H9 (cell line): ENCODE data around the gene UBTF. TPM values are rescaled to one million over a fixed set of nuclear protein-coding genes. Genes with fewer than 3 reads are reported as not detected.

ENCODE experiments used
- DNase-seq: peaks from one replicate; pipeline ENCODE4 v3.0.0-alpha.2; 2017
- H2AFZ ChIP-seq: one replicate; pipeline ENCODE4 v1.6.1; 2013; ENCODE audit warnings: mild to moderate bottlenecking, low read length, control low read depth, moderate library complexity
- H2AK5ac ChIP-seq: 2 replicates; pipeline ENCODE4 v1.6.1; 2013; ENCODE audit warnings: low read length, control low read depth, mixed read lengths; ENCODE audit not compliant: insufficient read length
- H2BK120ac ChIP-seq: one replicate; pipeline ENCODE4 v1.6.1; 2013; ENCODE audit warnings: low read depth, mild to moderate bottlenecking, low read length, control low read depth, inconsistent platforms; ENCODE audit not compliant: poor library complexity, severe bottlenecking
- H2BK12ac ChIP-seq: 2 replicates; pipeline ENCODE4 v1.6.1; 2013; ENCODE audit warnings: low read length, control low read depth, mixed read lengths, low read depth; ENCODE audit not compliant: insufficient read length
- H2BK15ac ChIP-seq: 2 replicates; pipeline ENCODE4 v1.6.1; 2013; ENCODE audit warnings: low read depth, low read length, control low read depth
- H2BK20ac ChIP-seq: one replicate; pipeline ENCODE4 v1.6.1; 2013; ENCODE audit warnings: low read depth, mild to moderate bottlenecking, low read length, control low read depth, inconsistent platforms; ENCODE audit not compliant: poor library complexity, severe bottlenecking
- H2BK5ac ChIP-seq: 2 replicates; pipeline ENCODE4 v1.6.1; 2013; ENCODE audit warnings: low read length, control low read depth, mixed read lengths; ENCODE audit not compliant: insufficient read length
- H3K14ac ChIP-seq: 2 replicates; pipeline ENCODE4 v1.6.1; 2013; ENCODE audit warnings: low read length, control low read depth; ENCODE audit not compliant: insufficient read depth
- H3K18ac ChIP-seq: 2 replicates; pipeline ENCODE4 v1.6.1; 2013; ENCODE audit warnings: low read depth, mild to moderate bottlenecking, mixed read lengths, low read length, control low read depth; ENCODE audit not compliant: insufficient read length
- H3K23ac ChIP-seq: 2 replicates; pipeline ENCODE4 v1.6.1; 2013; ENCODE audit warnings: low read length, control low read depth, mixed read lengths, low read depth; ENCODE audit not compliant: insufficient read length
- H3K23me2 ChIP-seq: 2 replicates; pipeline ENCODE4 v1.6.1; 2013; ENCODE audit warnings: low read depth, mild to moderate bottlenecking, mixed read lengths, low read length, control low read depth; ENCODE audit not compliant: insufficient read length, poor library complexity, severe bottlenecking
- H3K27ac ChIP-seq: 2 replicates; pipeline ENCODE4 v1.5.1; 2013; ENCODE audit warnings: low read length, control low read depth, mixed read lengths, low read depth; ENCODE audit not compliant: insufficient read length
- H3K27me3 ChIP-seq: 2 replicates; pipeline ENCODE4 v1.6.1; 2013; ENCODE audit warnings: low read length, control low read depth, inconsistent platforms; ENCODE audit not compliant: insufficient read depth
- H3K4ac ChIP-seq: 2 replicates; pipeline ENCODE4 v1.6.1; 2013; ENCODE audit warnings: low read depth, mild to moderate bottlenecking, control low read depth, inconsistent platforms, low read length, moderate library complexity
- H3K4me1 ChIP-seq: 2 replicates; pipeline ENCODE4 v1.6.1; 2013; ENCODE audit warnings: low read length, control low read depth, inconsistent platforms; ENCODE audit not compliant: insufficient read depth
- H3K4me2 ChIP-seq: 2 replicates; pipeline ENCODE4 v1.6.1; 2013; ENCODE audit warnings: low read length, control low read depth, mixed read lengths; ENCODE audit not compliant: insufficient read length, insufficient read depth
- H3K56ac ChIP-seq: 2 replicates; pipeline ENCODE4 v1.6.1; 2013; ENCODE audit warnings: low read depth, mild to moderate bottlenecking, mixed read lengths, low read length, control low read depth; ENCODE audit not compliant: insufficient read length
- H3K79me1 ChIP-seq: 2 replicates; pipeline ENCODE4 v1.6.1; 2013; ENCODE audit warnings: low read depth, mild to moderate bottlenecking, moderate library complexity, low read length, control low read depth, inconsistent platforms; ENCODE audit not compliant: insufficient read depth, poor library complexity, severe bottlenecking
- H3K79me2 ChIP-seq: 2 replicates; pipeline ENCODE4 v1.6.1; 2013; ENCODE audit warnings: low read length, control low read depth, inconsistent platforms; ENCODE audit not compliant: insufficient read depth
- H3K9ac ChIP-seq: 2 replicates; pipeline ENCODE4 v1.6.1; 2013; ENCODE audit warnings: low read length, control low read depth, mixed read lengths; ENCODE audit not compliant: insufficient read length; ENCODE audit errors: extremely low read depth
- H3K9me3 ChIP-seq: one replicate; pipeline ENCODE4 v1.6.1; 2013; ENCODE audit warnings: low read depth, low read length, inconsistent platforms; ENCODE audit not compliant: control insufficient read depth
- H3T11ph ChIP-seq: one replicate; pipeline ENCODE4 v1.6.1; 2013; ENCODE audit warnings: mild to moderate bottlenecking, low read length, control low read depth, inconsistent platforms
- H4K20me1 ChIP-seq: one replicate; pipeline ENCODE4 v1.6.1; 2013; ENCODE audit not compliant: control insufficient read depth, insufficient read length, insufficient read depth
- H4K5ac ChIP-seq: 2 replicates; pipeline ENCODE4 v1.6.1; 2013; ENCODE audit warnings: low read depth, mild to moderate bottlenecking, mixed read lengths, low read length, control low read depth; ENCODE audit not compliant: insufficient read length
- H4K8ac ChIP-seq: replicated peaks from 2 replicates; pipeline ENCODE4 v1.6.1; 2013; ENCODE audit warnings: low read length, control low read depth, mixed read lengths, low read depth; ENCODE audit not compliant: insufficient read length
- H4K91ac ChIP-seq: 2 replicates; pipeline ENCODE4 v1.6.1; 2013; ENCODE audit warnings: low read depth, mild to moderate bottlenecking, moderate library complexity, mixed read lengths, low read length, control low read depth; ENCODE audit not compliant: insufficient read length
- H3K27ac Mint-ChIP-seq, 3 experiments: 2 replicates in 2 of 3; 3 replicates in 1 of 3; pipeline ENCODE4 v1.8.0; 2020 to 2021; ENCODE audit warnings: mixed read lengths in 3 of 3, mild to moderate bottlenecking in 1 of 3, moderate library complexity in 1 of 3
- H3K27me3 Mint-ChIP-seq: 2 replicates; pipeline ENCODE4 v1.8.0; 2021; ENCODE audit warnings: low read depth, mild to moderate bottlenecking, moderate library complexity, mixed read lengths
- H3K36me3 Mint-ChIP-seq, 3 experiments: 2 replicates in 2 of 3; 3 replicates in 1 of 3; pipeline ENCODE4 v1.8.0; 2020 to 2021; ENCODE audit warnings: low read depth in 3 of 3, mixed read lengths in 3 of 3; ENCODE audit not compliant: insufficient read depth in 1 of 3
- H3K4me1 Mint-ChIP-seq, 2 experiments: 2 replicates each; pipeline ENCODE4 v1.8.0; 2020; ENCODE audit warnings: mixed read lengths in 2 of 2
- H3K4me3 Mint-ChIP-seq, 2 experiments: 2 replicates in 1 of 2; 3 replicates in 1 of 2; pipeline ENCODE4 v1.8.0; 2020 to 2021; ENCODE audit warnings: mild to moderate bottlenecking in 2 of 2, mixed read lengths in 2 of 2, moderate library complexity in 1 of 2
- H3K9me3 Mint-ChIP-seq, 2 experiments: 2 replicates in 1 of 2; 3 replicates in 1 of 2; pipeline ENCODE4 v1.8.0; 2020; ENCODE audit warnings: mild to moderate bottlenecking in 2 of 2, mixed read lengths in 2 of 2, moderate library complexity in 1 of 2
- CTCF ChIP-seq: fragments of 200-600 bp; sonication (generic); conservative IDR thresholded peaks from 3 replicates; pipeline ENCODE4 v1.8.0; 2021; ENCODE audit warnings: antibody characterized with exemption, mild to moderate bottlenecking
- WGBS: extraction: QIAGEN DNeasy Blood & Tissue Kit; methylation state at CpG from one replicate; pipeline ENCODE4 v1.1.7; 2013; ENCODE audit warnings: missing lambda C conversion rate, low lambda C conversion rate, mixed read lengths; ENCODE audit not compliant: insufficient read length; ENCODE audit errors: extremely low coverage; 5-methylcytosine and 5-hydroxymethylcytosine counted together
- total RNA-seq: library from RNA; stranded (reverse); gene quantifications from 2 replicates; pipeline ENCODE4 v1.2.1, GENCODE V29; 2021

UBTF gene
- total RNA-seq, 1 experiment from 2014 or later = 151 TPM

GRCh38 chr17:44209786-44210341 lies 9.6 kb downstream of the UBTF start:
- Mint-ChIP-seq H3K4me3 (peak overlapping the region in 1 of 2 experiments; percentile 39; a peak in 1 of 5 replicates), H3K4me1 (peaks cover 6 to 32% of the 10 kb centered on the region in 2 experiments; a peak in 3 of 4 replicates), H3K36me3 (peaks cover 33 to 84% (median 67%) of the 10 kb centered on the region in 3 experiments), H3K27me3 (no peaks in the 10 kb centered on the region), H3K9me3 (no peaks in the 10 kb centered on the region), H3K27ac (0 out of 7 replicates have a peak overlapping the region, but pooled peaks of 2 of the 3 experiments have one; percentile 14 to 28)
- Histone ChIP-seq H4K91ac (no peak overlapping the region), H2BK120ac (no peak overlapping the region), H3K23me2 (no peaks in the 10 kb centered on the region), H2AK5ac (no peak overlapping the region), H4K5ac (no peak overlapping the region), H3K79me1 (no peaks in the 10 kb centered on the region), H2BK15ac (no peak overlapping the region), H3K79me2 (no peaks in the 10 kb centered on the region), H3K27me3 (no peaks in the 10 kb centered on the region), H2AFZ (no peak overlapping the region), H4K8ac (no peak overlapping the region), H3K4ac (no peak overlapping the region), H3K4me2 (no peak overlapping the region), H3K9ac (no peak overlapping the region), H2BK5ac (no peak overlapping the region), H3K27ac (no peak overlapping the region), H2BK12ac (no peak overlapping the region), H3K4me1 (no peaks in the 10 kb centered on the region), H3T11ph (no peak overlapping the region), H3K56ac (no peak overlapping the region), H3K9me3 (no peaks in the 10 kb centered on the region), H2BK20ac (no peak overlapping the region), H3K23ac (no peak overlapping the region), H3K14ac (no peak overlapping the region), H3K18ac (no peak overlapping the region), H4K20me1 (no peaks in the 10 kb centered on the region)
- no CpG with 5 or more reads among the region's 11 CpGs for WGBS
- TF ChIP-seq CTCF = no peak
- DNase-seq = no peak
